Endothelial cell of umbilical vein (primary cell): Measurements from ENCODE around the gene DIS3L2. TPM values are rescaled to one million over a fixed set of nuclear protein-coding genes. Genes with fewer than 3 reads are reported as not detected.
A peak's percentile ranks its signal among the peaks of the same experiment; 100 is the strongest.
"Not testable (repeated sequence)": the region's sequence is repeated elsewhere in the genome, so short reads cannot be mapped to it uniquely, and the experiment has no call there.

Source experiments
- BruUV-seq: library from RNA; stranded (reverse); fragments of 400-500 nt; replicated peaks from 2 replicates; lab custom pipeline; 2021; lab: Mats Ljungman, UMichigan
- CTCF ChIA-PET: fragments of 300-600, 350-600 bp; sonication (Branson Sonifier 250); formaldehyde crosslinking; loops from one replicate; lab custom pipeline; 2021; ENCODE audit warnings: antibody characterized with exemption, inconsistent platforms; lab: Charles Lee
- POLR2A ChIA-PET: fragments of 300-600, 350-600 bp; sonication (Branson Sonifier 250); formaldehyde crosslinking; loops from one replicate; lab custom pipeline; 2021; ENCODE audit warnings: antibody characterized with exemption, inconsistent platforms; lab: Charles Lee
- DNase-seq: peaks from one replicate; pipeline ENCODE4 v3.0.0-alpha.2; 2011; ENCODE audit warnings: low read depth, low spot score
- FAIRE-seq: peaks from 2 replicates; lab custom pipeline; 2011; peaks lifted over from hg19 to GRCh38; lab: Jason Lieb, UNC
- H2AFZ ChIP-seq: 2 replicates; pipeline ENCODE4 v1.6.0; 2012; ENCODE audit warnings: low read depth, low read length, control low read depth, inconsistent platforms
- H3K27ac ChIP-seq: 2 replicates; pipeline ENCODE4 v1.5.1; 2011; ENCODE audit warnings: low read depth, mild to moderate bottlenecking, control low read depth, low read length, moderate library complexity; ENCODE audit not compliant: insufficient read depth
- H3K27me3 ChIP-seq, 2 experiments: 2 replicates each; pipeline versions ENCODE4 v1.6.0 to v1.6.1; 2011; ENCODE audit warnings: low read length in 2 of 2, mixed read lengths in 1 of 2; ENCODE audit not compliant: control insufficient read depth in 2 of 2, insufficient read depth in 2 of 2
- H3K36me3 ChIP-seq, 2 experiments: 2 replicates in 1 of 2; 3 replicates in 1 of 2; pipeline ENCODE4 v1.5.1; 2011; ENCODE audit warnings: low read length in 2 of 2, mild to moderate bottlenecking in 1 of 2, moderate library complexity in 1 of 2; ENCODE audit not compliant: control insufficient read depth in 2 of 2, insufficient read depth in 2 of 2; ENCODE audit errors: extremely low read depth in 1 of 2
- H3K4me1 ChIP-seq: 3 replicates; pipeline ENCODE4 v1.5.1; 2011; ENCODE audit warnings: mild to moderate bottlenecking, low read length; ENCODE audit not compliant: control insufficient read depth, insufficient read depth; ENCODE audit errors: extremely low read depth
- H3K4me2 ChIP-seq: 2 replicates; pipeline ENCODE4 v1.6.1; 2011; ENCODE audit warnings: low read length, control low read depth, mixed read lengths; ENCODE audit not compliant: insufficient read depth
- H3K4me3 ChIP-seq, 3 experiments: fragments of 200-600 bp in 1 of 3; sonication (generic), shearing (Covaris generic) in 1 of 3; replicated peaks in 1 of 3; 2 replicates each; pipeline ENCODE4 v1.5.1; 2011 to 2016; ENCODE audit warnings: control low read depth in 3 of 3, low read length in 3 of 3, mild to moderate bottlenecking in 2 of 3, inconsistent platforms in 1 of 3, low read depth in 1 of 3, moderate library complexity in 1 of 3; ENCODE audit not compliant: insufficient read depth in 1 of 3
- H3K79me2 ChIP-seq: 2 replicates; pipeline ENCODE4 v1.6.0; 2012; ENCODE audit warnings: low read length, inconsistent platforms; ENCODE audit not compliant: control insufficient read depth, insufficient read depth
- H3K9ac ChIP-seq: replicated peaks from 2 replicates; pipeline ENCODE3; 2011; ENCODE audit warnings: low read length, control low read depth; ENCODE audit not compliant: insufficient read depth; ENCODE audit errors: extremely low read depth
- H3K9me1 ChIP-seq: replicated peaks from 3 replicates; pipeline ENCODE4 v1.6.0; 2011; ENCODE audit warnings: mild to moderate bottlenecking, low read length; ENCODE audit not compliant: control insufficient read depth, insufficient read depth; ENCODE audit errors: extremely low read depth
- H3K9me3 ChIP-seq: replicated peaks from 2 replicates; pipeline ENCODE4 v1.5.1; 2012; ENCODE audit warnings: low read length, inconsistent platforms; ENCODE audit not compliant: control insufficient read depth, insufficient read depth
- H4K20me1 ChIP-seq: replicated peaks from 2 replicates; pipeline ENCODE3; 2011; ENCODE audit warnings: mild to moderate bottlenecking, low read length; ENCODE audit not compliant: control insufficient read depth, insufficient read depth; ENCODE audit errors: extremely low read depth
- CTCF ChIP-seq, 2 donors: IDR thresholded peaks; 1 replicate in 1 of 2; 2 replicates in 1 of 2; pipeline ENCODE4 v1.5.1; 2011; ENCODE audit warnings: low read length in 2 of 2, mild to moderate bottlenecking in 2 of 2, moderate library complexity in 2 of 2, control low read depth in 1 of 2, inconsistent platforms in 1 of 2, low read depth in 1 of 2; ENCODE audit not compliant: insufficient read depth in 1 of 2; ENCODE audit errors: extremely low read depth in 1 of 2
- JUN ChIP-seq: IDR thresholded peaks from 2 replicates; pipeline ENCODE4 v1.6.1; 2011; ENCODE audit warnings: borderline replicate concordance, low read depth; ENCODE audit not compliant: insufficient read length, insufficient read depth
- dilution Hi-C: fragments of 300-500 bp; cut with MboI; formaldehyde crosslinking; loops from one replicate; pipeline ENCODE4 v1.15.0; 2019; ENCODE audit warnings: low sequenced_read_pairs; ENCODE audit not compliant: extremely low pct_ligation_motif_present
- intact Hi-C: fragments of 100-400 bp; cut with micrococcal nuclease; formaldehyde crosslinking; loops from one replicate; pipeline ENCODE4 v1.10.0; 2022
- polyA plus RNA-seq, 4 experiments: library from polyadenylated mRNA; depleted of rRNA in 3 of 4; stranded (reverse) in 3 of 4; unstranded in 1 of 4; fragments of >200 nt; gene quantifications; 2 replicates each; pipeline versions ENCODE4 v1.2.1 to v1.2.3, GENCODE V29; 2011 to 2012; ENCODE audit warnings: missing spikeins in 1 of 4
- total RNA-seq: library from RNA; stranded (reverse); gene quantifications from 2 replicates; pipeline ENCODE4 v1.2.3, GENCODE V29; 2021

Gene DIS3L2
- total and polyA plus RNA-seq, 2 donors (not counting 3 experiments of a cell fraction or from before 2014, with no cell fraction given), result 14.6 to 31.2 TPM

GRCh38 chr2:232030229-232030628 lies 68.7 kb downstream of the DIS3L2 start:
- Histone ChIP-seq H3K27me3 (no peaks in the 10 kb centered on the region), H3K9ac (no peak overlapping the region), H2AFZ (no peak overlapping the region), H3K36me3 (no peaks in the 10 kb centered on the region), H3K4me1 (no peaks in the 10 kb centered on the region), H3K9me1 (no peaks in the 10 kb centered on the region), H3K4me3 (no peak overlapping the region), H4K20me1 (no peaks in the 10 kb centered on the region), H3K4me2 (no peak overlapping the region), H3K9me3 (no peaks in the 10 kb centered on the region), H3K79me2 (no peaks in the 10 kb centered on the region), H3K27ac (no peak overlapping the region)
- ChIA-PET POLR2A (no interaction called here), CTCF (no interaction called here)
- TF ChIP-seq JUN (no peak), CTCF (IDR thresholded peaks at IDR 0.05; ENCODE audit: extremely low read depth in 1 of 2, insufficient read depth in 1 of 2, low read depth in 1 of 2, low read length in 2 of 2) (peak in 1 of 2 donors; percentile 30)
- FAIRE-seq (peak; percentile 40), DNase-seq (no peak)
- dilution Hi-C loops, result no loop called here
- intact Hi-C loops, result no loop called here
- BruUV-seq, result no TSS peak

GRCh38 chr2:232035292-232035691 lies 73.8 kb downstream of the DIS3L2 start:
- H3K9me1 ChIP-seq, H3K4me2 ChIP-seq, H2AFZ ChIP-seq, H3K27me3 ChIP-seq, DNase-seq, H3K4me1 ChIP-seq, BruUV-seq, intact Hi-C loops, dilution Hi-C loops, H3K27ac ChIP-seq, H3K79me2 ChIP-seq, H3K36me3 ChIP-seq, H3K9ac ChIP-seq, H4K20me1 ChIP-seq, FAIRE-seq, H3K4me3 ChIP-seq, POLR2A ChIA-PET, H3K9me3 ChIP-seq, CTCF ChIA-PET: not testable (repeated sequence)

- H3K27me3 ChIP-seq, H3K9me1 ChIP-seq, BruUV-seq, H3K4me3 ChIP-seq, H3K79me2 ChIP-seq, H4K20me1 ChIP-seq, H3K27ac ChIP-seq, CTCF ChIA-PET, H3K9me3 ChIP-seq, POLR2A ChIA-PET, DNase-seq, H3K4me2 ChIP-seq, FAIRE-seq, dilution Hi-C loops, H2AFZ ChIP-seq, H3K36me3 ChIP-seq, H3K9ac ChIP-seq, H3K4me1 ChIP-seq, intact Hi-C loops: not testable (repeated sequence)
Observed at GRCh38 chr2:232036876-232037275, 75.4 kb downstream of the DIS3L2 start.
